ENCODE measurements around the gene STRBP.

GRCh38 chr9:123276551-123276950 is 8.2 kb upstream of the STRBP start:
- TF ChIP-seq, protein P1, sequence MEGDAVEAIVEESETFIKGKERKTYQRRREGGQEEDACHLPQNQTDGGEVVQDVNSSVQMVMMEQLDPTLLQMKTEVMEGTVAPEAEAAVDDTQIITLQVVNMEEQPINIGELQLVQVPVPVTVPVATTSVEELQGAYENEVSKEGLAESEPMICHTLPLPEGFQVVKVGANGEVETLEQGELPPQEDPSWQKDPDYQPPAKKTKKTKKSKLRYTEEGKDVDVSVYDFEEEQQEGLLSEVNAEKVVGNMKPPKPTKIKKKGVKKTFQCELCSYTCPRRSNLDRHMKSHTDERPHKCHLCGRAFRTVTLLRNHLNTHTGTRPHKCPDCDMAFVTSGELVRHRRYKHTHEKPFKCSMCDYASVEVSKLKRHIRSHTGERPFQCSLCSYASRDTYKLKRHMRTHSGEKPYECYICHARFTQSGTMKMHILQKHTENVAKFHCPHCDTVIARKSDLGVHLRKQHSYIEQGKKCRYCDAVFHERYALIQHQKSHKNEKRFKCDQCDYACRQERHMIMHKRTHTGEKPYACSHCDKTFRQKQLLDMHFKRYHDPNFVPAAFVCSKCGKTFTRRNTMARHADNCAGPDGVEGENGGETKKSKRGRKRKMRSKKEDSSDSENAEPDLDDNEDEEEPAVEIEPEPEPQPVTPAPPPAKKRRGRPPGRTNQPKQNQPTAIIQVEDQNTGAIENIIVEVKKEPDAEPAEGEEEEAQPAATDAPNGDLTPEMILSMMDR (IDR thresholded peaks at IDR 0.05): no peak
- TF ChIP-seq EZH2 (IDR thresholded peaks at IDR 0.05) (no peak), EZH2phosphoT487 (IDR thresholded peaks at IDR 0.05) (no peak)
